T follicular helper cell (primary cell): ENCODE data around the gene SYNDIG1.

Experiments used
- DNase-seq: peaks from one replicate; pipeline ENCODE4 v3.0.0-alpha.2; 2020; ENCODE audit warnings: low read depth

Gene SYNDIG1

DNA sequence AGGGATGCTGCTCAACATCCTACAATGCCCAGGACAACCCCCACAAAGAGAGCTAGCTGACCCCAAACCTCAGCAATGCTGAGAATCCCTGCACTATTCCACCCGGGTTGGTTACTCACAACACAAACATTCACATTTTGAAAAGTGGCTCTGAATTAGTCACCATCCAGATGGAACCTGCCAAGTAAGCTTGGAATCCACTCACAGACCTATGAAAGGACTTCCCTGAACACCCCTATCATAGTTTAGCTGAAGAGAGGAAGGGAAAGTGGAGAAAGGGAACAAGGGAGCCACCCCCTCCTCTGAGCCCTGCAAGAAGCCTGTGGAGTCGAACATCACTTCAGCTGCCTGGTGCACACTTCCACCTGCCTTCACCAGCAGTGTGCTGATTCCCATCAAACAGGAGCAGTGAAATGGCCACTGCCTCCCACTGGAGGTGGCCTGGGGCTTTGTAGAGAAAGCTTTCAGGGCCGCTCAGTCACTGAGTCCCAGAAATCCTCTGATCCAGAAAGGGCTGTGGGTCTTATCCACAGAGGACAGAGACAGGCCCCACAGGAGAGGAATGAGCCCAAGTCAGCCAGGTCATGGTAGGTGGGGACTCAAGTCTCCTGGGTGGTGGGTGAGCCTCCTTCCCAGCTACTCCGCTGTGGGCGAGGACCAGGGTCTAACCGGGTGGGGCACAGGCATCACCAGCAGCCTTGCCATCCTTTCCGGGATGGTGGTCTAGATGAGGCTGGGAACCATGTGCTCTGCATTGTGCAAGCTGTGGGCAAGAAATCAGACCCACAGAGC, 203.7 kb downstream of the SYNDIG1 start:
- no peak for DNase-seq

DNA sequence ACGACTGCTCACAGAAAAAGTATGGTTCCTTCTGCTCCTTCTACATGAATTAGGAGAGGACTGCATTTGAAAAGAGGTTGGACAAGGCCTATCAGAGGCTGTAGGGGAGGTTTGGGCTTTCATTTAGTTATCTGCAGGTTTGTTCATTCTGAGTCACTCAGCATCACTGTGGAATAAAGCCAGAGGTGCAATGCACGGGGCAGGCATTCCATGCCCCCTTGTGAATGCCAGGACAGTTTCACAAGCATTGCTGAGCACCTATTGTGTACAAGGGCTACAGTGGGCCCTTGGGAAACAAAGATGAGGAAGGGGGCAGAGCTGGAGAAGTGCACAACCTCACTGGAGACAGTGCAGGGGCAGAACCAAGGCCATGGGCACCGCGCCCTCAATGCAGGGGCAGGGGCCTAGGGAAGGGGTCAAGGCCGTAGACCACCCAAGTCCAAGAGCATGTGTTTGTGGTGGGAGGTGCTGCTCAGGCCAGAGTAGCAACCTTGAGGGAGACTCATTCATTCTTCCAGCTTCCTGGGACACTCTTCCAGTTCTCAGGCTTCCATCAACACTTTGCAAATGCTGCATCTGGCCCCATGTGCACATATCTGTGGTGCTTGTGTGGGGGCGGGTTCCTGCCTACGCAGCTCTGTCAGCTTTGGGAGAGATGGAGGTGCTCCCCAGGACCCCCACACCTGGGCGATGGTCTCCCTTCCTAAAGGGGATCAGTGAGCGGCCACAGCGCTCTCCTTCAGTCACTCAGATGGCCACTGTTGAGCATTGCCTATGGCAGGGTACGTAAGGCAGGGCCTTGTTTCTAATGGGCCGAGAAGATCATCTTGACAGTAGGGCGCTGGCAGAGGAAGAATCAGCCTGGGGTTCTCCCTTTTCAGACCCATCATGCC, 204.5 kb downstream of the SYNDIG1 start:
- no peak for DNase-seq

DNA sequence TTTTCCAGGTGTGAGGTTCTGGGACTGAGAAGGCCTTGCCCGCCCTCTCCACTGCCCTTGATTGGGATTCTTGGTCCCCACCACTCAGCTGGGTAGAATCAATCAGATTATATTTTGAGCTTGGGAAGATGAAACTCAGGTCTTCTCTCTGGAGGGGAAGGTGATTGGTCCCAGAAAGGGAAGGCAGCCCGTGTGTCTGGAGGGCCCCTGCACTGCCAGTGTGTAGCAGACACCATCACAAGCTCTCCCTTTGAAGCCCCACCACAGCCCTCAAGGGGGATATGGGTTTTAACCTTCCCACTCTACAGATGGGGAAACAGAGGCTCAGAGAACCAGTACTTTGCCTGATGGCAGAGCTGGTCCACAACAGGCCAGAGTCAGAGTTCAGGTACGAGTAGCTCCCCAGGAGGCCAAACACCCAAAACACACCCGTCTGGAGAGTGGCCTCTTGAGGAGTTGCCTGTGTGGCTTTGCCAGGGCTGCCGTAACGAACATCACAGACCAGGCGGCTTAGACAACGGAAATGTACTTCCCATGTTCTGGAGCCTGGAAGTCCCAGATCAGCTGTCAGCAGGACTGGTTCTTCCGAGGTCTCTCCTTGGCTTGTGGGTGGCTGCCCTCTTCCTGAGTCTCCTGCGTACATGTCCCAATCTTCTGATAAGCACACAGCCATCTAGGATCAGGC, 205.6 kb downstream of the SYNDIG1 start:
- DNase-seq, result no peak

DNA sequence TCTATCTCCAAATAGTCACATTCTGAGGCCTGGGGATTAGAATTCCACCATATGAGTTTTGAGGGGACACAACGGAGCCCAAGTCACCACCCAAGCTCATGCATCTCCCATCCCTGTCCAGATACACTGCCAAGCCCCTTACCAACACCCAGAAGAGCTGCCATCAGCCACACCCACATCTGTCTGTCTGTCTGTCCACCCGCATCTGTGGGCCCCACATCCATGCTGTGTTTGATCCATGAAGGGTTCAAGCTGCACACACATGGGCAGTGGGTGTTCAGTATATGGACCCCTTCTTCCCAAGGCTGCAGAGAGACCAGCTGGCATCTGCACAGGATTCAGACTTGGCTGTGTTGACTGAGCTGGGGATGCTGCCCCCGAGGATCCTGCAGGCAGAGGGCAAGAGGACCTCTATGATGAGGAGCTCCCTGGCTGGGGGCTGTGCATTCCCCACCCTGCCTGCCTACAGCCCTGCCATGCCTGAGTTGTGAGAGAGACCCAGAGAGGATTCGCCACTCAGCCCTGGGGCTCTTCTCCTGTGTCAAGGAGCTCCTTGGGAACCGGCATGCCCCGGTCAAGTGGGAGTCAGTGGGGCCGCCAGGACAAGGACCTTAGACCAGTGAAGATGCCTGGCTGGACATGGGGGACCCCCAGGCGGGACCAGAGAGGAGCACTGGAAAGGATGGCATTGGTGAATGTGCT, 206.4 kb downstream of the SYNDIG1 start:
- no peak for DNase-seq

DNA sequence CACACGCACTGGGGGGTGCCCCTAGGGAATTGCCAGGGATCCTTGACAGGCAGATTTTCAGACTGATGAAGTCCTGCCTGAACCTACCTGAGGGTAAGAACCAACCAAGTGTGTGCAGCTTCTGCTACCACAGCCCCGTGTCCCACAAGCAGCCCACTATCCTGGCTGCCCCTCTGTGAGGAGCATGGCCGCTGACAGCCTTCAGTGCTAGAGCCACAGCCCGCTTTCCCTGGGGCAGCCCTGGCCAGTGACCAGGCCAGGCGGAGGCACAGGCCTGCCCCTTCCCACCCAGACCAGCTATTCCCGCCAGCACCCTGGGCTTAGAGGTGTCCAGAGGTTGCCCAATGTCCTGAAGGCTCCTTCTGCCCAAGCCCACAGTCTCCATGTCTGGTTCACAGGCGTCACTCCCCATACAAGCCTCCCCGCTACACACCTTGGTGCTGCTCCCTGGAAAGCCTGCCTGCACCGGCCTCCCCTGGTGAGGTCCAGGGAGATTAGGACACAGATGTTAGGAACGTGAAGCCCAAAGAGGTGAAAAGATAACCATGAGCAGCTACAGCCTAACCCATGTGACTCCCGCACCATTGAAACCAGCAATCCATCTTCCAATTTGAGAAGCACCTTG, 207.0 kb downstream of the SYNDIG1 start:
- DNase-seq, result no peak

DNA sequence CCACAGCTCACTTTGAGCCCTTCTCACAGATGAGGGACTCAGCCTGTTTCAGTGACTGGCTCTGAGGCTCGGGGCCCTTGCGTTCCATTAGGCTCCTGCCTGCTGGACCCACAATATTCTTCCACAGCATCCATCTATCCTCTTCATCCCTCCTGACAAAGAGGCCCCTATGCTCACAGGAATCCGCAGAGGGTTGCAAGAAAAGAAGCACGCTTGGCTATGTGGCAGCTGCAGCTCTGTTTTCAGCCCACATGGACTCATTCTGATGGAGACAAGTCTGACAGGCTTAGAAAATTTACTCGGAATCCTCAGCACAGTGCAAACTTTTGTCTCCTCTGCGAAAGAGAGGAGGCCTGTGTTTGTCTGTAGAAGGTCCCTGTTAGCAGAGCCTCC, 207.5 kb downstream of the SYNDIG1 start:
- DNase-seq, result no peak

DNA sequence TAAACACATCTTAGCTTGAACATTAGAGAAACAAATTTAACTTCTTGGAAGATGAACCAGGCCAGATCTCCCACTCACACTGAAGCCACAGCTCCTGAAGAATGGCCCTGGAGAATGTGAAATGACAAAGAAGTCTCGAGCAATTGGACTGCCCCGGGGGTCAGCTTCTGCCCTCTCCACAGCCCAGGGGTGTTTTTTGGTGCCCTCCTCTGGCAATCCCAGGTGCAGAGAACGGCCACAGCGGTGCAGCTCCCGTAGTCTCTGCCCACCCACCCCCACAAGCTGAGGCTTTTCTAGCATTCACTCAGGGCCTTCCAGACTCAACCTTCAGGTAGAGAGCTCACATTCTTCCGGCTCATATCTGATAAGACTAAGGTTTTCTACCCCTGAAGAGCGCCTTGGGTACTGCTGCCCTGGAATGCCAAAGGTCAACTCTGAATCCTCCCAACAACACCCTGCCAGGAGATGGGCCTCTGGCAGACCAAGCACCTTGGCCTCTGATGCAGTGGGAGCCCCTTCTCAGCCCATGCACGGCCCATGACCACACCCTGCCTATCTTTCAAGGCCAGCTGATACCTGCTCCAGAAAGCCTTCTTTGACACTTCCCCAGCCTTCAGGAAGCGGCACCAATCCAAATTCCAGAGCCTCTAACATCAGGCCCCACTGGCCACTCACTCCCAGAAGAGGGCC, 208.3 kb downstream of the SYNDIG1 start:
- DNase-seq, result no peak

DNA sequence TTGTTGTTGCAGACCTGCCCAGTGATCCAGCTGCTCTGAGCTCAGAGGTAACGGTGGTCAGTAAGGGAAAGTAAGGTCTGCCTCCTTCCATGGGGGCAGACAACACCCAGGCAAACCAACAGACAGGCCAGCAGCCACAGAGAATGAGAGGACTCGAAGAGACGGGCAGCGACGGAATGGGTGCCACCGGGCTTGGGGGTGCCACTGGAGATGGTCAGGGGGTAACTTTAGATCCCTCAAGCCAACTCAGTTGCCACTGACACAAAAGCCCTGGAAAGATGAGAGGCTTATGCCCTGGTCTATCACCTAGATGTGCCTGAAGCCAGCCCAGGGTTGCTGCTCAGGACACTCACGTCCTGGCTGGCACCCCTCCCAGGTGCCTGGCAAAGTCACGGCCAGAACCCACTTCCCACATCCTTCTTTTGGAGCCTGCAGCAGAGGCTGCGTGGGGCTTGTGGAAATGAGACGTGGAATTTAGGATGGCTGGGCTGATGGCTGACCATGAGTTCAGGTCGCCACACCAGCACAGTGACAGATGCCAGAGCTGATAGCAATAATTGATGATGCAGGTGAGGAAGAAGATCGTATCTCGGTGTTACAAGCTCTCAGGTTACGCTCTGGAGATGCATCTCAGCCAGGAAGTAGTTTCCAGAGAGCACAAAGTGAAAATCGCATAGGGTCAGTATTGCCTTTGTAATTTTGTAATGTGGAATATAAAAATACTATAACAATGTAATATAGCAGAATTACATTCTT, 209.1 kb downstream of the SYNDIG1 start:
- DNase-seq, result no peak

DNA sequence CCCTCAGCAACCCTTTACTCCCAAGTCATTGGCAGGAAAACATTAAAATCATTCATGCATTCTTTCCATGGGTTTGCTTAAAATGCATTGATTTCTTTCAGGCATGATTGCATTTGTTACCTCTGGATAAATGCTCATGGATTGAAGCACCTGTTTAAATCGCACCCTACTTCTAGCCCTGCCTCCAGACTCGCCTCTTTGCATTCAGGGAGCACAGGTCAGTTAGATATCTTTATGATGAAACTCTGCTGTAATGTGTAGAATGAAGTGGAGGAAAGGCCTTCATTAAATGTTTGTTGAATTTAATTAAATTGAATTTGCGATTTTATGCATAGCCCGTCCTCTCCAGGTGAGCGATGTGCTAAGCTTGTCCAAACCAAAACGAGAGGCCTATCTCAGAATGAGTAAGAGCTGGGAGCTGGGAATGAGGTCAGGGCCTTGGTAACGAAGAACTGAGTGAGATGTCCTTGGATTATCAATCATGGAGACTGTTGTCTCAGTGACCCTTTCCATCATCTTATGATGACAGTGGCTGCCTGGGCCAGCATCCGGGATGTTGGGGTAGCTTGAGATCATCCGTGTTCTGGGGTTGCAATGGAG, 210.1 kb downstream of the SYNDIG1 start:
- DNase-seq, result no peak

DNA sequence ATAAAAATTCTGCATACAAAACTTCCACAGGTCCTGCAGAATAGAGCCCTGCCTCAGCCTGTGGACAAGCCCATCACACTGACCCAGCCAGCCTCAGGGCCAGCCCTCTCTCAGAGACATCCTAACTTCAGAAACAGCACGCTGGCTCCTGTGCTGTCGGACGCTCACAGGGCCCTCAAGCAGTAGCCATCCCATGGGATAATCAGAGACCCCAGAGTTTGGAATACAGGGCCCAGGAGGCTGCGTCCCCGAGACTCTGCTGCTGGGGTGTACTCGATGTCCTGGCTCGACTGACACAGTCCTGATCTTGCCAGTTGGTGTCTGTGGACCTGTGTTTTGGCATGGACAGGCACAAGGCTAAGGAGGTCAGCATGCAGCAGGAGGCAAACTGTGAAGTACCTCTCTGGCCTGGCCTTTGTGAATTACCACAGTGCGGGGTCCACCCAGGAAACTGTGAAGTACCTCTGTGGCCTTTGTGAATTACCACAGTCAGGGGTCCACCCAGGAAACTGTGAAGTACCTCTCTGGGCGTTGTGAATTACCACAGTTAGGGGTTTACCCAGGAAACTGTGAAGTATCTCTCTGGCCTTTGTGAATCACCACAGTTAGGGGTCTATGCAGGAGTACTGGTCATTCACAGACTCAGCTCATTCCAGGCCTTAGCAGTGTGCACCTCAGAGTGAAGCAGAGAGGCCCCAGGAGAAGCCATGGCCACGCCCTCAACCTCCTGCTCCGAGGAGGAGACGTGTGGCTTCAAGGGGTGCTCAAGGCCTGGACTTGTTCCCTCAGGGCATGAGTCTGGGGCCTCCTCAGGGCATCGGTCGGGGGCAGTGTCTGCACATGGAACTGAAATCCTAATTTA, 212.4 kb downstream of the SYNDIG1 start:
- DNase-seq, result no peak

DNA sequence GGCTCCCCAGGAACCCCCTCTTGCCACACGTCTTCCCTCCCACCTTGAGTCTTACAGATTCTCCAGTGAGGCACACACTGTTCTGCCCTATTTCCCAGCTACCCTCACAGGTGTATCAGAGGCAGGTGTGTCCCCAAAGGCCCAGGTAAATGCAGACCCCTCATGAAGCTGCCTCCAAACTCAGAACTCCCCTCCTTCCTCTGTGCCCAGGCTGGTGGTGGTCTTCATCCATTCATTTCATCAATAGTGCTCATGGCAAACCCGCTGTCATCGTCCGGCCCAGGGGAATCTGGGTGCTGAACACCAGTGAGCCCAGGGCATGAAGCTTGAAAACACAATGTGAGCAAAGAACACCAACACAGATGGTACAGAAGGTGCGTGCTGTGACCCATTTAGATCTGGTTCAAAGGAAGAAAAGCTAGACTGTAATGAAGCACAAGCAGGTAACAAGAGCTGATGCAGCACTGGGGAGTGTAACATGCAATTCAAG, 213.1 kb downstream of the SYNDIG1 start:
- DNase-seq, result no peak

DNA sequence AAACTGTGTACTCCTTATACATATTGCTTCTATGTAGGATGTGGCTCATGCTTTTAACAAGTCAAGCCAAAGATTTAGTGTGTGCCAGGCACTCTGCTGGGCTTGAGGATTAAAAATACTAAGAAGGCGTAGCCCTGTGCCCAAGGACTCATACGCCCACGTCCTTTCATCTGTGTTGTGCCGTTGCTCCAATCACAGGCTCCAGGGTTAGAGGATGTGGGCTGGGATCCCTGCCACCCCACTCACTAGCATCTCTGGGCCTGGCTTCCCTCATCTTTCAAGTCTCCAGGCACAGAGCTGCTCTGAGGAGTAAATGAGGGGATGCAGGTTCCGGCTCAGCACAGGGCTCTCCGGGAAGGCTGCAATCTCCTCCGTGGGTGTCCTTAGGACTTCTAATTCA, 214.2 kb downstream of the SYNDIG1 start:
- no peak for DNase-seq

DNA sequence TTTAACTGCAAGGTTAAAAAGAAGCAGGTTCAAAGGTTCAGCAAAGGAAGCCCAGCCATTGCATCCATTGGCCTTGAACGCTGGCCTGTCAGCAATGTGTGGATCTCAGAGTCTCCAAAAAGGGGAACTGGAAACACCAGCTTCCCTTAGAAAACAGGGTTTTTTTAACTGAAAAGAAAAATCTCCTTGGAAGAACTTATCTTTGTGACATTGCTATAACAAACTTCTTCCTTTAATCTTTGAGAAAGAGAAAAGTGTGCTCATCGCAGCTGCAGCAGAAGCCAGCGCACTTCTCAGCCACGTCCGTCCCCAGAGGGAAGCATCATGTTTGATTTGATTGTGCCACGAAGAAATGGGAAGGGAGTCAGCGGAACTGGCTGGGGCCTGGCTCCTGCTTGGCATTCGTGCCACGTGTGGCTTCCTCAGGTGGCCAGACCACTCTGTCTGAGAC, 215.0 kb downstream of the SYNDIG1 start:
- DNase-seq, result no peak

DNA sequence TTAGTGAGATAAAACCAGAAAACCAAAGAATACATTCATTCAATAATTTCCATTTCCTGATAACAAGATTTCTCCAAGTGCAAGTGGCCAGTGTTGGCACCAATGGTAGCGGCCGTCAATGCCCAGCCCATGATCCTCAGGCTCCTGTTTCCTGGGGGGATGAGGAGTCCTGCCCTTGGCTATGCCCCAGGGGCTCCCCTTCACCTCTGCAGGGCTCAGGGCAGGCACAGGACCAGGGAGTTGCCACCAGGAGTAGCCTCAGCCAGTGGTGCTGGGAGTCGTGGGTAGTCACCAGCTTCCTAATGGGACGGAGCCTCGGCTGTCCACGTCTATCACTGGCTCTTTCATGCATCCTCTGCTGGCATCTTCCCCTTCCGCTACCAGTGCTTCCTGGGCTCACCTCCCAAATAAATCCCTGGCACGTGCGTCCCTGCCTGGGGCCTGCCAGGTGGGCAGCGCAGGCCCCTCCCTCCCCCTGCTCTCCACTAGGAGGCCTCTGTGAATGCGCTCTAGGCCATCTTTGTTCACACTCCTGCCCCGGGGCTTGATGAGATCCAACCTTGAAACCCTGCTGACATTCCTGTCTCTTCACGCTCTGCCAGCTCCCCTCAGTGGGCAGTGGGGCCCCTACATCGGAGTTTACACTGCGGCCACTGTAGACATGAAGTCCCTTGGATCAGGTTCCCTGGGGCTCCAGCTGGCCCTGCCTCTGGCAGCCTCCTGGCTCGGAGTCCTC, 215.7 kb downstream of the SYNDIG1 start:
- DNase-seq, result no peak

DNA sequence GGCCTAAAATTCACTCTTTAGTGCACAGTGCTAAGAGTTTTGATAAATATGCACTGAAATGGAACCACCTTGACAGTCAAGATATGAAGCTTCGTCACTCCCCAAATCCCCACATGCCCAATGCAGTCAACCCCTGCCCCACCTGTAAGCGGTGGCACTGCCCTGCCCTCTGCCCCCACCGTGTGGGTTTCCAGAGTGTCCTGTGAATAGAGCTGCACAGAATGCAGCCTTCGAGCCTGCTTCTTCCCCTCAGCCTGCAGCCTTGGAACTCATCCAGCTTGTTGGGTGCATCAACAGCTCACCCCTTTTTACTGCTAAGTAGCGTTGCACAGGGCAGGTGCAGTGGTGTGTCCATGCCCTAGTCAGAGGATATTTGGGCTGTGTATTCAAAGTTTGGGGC, 216.3 kb downstream of the SYNDIG1 start:
- DNase-seq, result no peak

DNA sequence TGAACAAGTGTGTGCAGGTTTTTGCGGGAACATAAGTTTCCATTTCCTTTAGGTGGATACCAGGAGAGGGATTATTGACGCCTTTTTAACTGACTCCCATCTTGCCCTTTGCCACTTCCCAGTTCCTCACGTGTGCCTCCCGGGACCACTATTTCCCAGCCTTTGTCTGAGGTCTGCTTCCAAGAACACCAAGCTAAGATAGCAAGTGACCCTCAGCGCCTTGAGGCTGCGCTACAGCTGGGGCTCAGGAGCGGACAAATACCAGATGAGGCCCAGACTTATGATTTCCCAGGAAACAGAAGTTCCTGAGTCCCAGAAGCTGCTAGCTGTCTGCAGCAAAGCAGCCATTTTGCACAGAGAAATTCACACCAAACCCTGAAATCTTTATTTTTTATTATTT, 216.7 kb downstream of the SYNDIG1 start:
- no peak for DNase-seq

DNA sequence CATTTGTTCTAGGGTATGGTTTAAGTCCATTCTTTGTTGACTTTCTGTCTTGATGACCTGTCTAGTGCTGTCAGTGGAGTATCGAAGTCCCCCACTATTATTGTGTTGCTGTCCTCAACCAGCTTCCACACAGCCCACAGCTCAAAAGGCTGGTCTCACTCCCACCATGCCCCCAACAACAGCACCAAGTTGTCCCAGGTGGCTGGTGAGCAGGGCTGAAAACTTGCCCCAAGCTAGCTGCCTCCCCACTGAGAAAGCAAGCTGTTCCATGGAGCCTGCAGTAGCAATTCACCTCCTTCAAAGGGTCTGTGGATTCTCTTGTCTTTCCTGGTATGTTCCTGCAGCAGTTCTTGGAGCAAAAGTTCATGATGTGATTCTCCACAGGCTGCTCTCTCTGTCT, 221.0 kb downstream of the SYNDIG1 start:
- DNase-seq, result no peak

DNA sequence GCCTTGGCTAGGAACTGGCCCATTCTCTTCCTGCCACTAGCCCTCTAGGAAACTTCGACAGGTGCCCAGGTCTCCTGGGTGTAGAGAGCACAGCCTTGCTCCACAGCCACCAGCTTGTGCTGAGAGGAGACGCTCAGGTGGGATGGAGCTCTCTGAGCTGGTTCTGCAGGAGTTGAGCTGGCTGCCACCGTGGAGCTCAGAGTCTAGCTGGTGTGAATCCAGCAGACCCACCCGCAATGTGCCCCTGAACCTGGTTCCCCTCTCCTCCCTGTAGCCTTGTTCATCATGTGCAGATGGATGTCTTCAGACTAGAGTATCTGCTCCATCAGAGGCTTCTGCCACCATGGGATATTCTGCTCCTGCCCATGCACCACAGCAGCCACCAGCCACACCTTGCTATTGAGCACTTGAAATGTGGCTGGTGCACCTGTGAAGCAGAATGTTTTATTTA, 222.5 kb downstream of the SYNDIG1 start:
- no peak for DNase-seq
